ENCODE measurements around the gene GPR65. TPM values are rescaled to one million over a fixed set of nuclear protein-coding genes. Genes with fewer than 3 reads are reported as not detected.

GPR65 gene
- total RNA-seq, 1 experiment from 2014 or later = 0.24 TPM

DNA sequence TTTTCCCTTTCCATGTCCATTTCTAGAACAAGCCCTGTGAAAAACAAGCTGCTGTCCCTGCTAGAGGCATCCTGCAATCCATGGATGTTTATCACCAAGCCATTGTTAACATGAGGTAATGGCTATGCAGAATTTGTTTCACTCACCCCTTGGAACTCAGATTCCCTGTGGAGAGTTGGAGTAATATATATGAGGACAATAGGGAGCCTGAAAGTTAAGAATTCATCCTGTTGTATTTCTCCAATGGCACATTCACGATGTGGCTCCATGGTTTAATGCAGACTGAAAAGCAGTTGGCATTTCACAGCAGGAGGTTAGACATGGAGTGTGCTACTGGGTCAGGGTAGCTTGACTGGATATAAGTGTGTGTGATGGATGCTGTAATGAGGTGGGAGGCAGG lies 32.4 kb downstream of the GPR65 start:
- no peak for DNase-seq (ENCODE audit: low read depth)

DNA sequence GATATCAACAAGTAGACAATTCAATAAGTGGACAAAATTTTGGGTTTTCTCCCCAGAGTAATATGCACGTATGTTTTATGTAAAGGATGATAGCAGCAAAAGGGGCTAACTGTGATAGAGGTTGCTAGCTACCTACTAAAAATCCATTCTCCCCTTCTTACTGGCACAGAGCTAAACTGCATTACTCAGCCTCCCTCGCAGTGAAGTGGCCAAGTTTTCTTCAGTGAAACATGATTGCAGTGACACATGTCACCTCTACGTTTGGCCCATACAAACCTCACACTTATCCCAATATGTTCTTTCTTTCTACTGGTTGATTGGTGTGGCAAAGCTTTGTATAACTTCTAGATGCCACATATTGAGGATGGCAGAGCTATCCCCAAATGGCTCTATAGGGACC lies 34.3 kb downstream of the GPR65 start:
- no peak for DNase-seq (ENCODE audit: low read depth)

DNA sequence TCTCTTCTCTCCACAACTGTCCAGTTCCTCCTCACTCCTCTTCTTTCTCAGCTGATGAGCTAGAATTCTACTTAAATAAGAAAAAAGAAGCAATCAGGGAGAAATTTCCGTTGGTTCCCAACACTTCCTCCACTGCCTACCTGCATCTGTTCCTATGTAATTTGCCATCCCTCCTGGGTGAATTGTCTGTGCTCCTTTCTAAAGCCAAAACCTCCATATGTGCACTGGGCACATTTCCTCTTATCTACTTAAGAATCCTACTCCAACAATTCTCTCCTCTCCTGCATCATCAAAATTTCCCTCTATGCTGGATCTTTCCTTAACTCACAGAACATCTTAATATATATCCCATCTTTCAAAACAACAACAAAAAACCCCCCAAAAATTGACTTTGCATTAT lies 35.2 kb downstream of the GPR65 start:
- DNase-seq (ENCODE audit: low read depth) = no peak

DNA sequence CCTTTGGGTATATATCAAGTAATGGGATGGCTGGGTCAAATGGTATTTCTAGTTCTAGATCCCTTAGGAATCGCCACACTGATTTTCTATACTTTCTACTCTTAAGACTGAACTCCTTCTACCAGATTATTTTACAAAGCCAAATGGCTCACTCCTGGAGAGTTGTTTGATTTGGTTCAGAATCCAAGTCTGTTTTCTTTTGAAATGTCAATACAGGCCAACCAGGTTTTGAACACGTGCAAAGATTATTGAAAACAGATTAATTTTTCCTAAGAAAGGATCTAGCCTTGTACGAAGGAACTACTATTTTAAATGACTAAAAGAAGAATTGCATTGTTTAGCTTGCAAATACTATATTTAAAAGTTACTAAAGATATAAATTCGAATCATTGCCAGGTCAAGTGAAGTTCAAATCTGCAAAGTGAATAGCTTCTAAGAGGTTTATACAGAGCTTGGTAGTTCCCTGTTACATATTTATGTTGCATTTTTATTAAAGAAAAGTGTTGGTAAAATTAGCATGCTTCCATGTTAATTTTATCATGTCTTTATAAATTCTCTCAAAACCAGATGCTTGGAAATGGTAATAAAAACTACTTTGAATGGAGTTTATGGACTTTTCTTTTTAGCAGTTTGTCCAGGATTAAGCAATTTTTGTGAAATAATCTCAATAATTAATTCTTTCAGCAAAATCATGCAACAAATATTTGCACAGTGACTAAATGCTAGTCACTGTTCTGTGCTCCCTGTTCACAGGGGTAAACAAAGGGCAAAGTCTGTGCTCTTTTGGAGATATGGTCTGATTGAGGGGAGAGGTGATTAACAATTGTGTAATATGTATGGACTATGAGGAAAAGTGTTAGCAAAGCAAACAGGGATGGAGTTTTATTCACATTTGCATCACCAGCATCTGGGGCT lies 38.9 kb downstream of the GPR65 start:
- DNase-seq (ENCODE audit: low read depth) = no peak

DNA sequence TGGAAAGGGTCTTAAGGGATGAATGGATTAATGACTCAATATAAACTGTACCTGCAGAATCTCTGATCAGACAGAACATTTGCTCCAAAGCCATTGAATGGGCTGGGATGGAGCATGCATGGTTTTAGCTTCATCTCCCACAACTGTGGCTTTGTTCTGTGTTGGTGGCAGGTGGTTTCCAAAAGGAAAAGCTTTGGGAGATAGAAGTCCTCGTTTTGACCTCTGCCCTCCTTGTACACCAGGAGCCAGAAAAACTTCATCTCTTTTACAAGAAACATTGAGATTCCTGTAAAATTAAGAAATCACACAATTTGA lies 39.5 kb downstream of the GPR65 start:
- DNase-seq (ENCODE audit: low read depth) = no peak

DNA sequence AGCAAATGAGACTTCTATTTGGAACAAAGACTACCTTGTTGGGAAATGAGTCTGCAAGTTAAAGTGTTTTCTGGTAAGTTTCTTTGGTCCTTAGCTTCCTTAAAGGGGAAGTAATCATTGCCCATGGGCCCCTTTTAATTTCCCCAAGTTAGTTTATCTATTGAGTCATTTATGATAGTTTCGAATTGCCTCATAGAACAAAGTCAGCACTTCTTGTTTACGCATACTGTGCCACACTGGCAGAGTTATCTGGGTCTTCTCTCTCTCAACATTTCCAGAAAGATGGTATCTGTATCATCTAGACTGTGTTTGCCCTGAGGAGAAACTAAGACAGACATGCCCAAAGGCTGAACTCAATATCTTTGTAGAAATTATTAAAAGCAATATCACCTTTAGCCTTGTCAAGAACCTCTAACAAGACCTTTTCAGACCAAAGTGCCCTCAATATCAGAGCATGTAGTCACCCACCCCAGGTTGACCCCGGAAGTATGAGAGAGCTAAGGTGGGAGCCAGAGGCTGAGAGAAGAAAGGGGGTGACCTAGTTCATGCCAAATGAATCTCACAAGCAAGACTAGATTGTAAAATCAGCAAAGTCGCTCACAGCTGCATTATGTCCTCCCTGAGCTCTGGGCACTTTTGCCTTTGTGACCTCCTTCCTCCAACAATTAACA lies 40.0 kb downstream of the GPR65 start:
- DNase-seq (ENCODE audit: low read depth) = no peak

DNA sequence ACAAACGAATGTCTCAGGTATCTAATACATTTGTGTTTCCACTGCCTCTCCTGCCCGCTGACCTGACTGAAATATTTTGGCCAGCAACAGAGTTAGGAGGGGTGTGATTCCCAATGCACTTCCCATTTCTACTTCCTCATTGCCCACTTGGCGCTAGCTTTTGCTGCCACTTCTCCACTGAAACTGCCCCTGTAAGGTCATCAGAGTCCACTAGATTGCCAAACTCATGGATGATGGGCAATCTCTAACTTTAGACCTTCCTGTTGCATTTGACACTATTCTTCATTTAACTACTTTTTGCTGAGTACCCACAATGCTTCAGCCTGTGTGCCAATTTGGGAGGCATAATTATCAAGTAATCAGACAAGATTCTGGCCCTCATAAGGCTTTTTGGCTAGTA lies 40.8 kb downstream of the GPR65 start:
- DNase-seq (ENCODE audit: low read depth) = no peak

DNA sequence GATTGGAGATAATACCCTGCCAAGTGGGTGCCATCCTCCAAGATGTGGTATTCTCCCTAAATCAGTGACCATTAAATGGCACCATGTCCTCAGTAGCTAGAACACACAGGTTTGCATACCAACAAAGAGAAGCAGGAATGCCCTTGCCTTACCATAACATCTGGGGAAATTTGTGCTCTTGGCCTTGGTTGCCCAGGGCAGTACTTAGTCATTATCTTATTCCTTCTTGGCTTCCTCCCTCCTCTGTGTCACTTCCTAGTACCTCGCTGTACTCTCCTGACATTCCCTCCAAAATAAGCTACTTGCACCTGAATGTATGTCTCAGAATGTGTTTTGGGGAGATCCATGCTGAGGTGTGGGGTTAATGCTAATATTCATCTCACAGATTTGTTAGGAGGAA lies 43.4 kb downstream of the GPR65 start:
- DNase-seq (ENCODE audit: low read depth) = no peak

DNA sequence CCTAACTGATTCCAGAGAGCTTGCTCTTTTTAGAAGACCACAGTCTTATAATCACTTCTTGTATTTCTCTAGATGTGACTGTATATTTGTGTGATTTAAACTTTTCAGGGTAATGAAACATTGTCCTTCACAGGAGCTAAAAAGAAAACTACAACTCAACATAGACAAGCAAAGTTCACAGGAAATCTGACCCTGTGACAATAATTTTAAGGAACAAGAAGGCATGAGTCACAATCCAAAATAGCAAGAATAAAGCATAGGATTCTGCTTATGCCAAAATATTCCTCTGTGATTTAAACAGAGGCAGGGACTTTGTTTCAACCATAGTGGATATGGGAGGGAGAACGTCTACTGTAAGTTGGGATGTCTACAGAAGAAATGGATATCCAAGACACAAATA lies 44.3 kb downstream of the GPR65 start:
- no peak for DNase-seq (ENCODE audit: low read depth)

DNA sequence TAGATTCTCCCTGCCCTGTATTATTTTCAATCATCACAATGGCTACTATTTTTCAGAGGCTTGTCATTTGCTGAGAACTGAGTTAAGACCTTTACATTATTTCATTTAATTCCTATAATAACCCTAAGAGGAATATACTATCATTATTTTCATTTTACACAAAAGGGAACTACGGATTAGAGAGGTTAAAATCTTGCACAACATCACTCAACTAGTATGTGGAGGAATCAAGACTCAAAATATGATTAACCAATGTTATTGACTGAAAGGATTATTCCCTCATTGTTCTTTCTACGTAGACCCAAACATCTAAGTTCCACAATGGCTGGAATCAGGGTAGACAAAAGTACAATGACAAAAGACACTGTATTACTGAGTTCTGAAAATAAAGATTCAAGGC lies 45.0 kb downstream of the GPR65 start:
- DNase-seq (ENCODE audit: low read depth) = no peak

DNA sequence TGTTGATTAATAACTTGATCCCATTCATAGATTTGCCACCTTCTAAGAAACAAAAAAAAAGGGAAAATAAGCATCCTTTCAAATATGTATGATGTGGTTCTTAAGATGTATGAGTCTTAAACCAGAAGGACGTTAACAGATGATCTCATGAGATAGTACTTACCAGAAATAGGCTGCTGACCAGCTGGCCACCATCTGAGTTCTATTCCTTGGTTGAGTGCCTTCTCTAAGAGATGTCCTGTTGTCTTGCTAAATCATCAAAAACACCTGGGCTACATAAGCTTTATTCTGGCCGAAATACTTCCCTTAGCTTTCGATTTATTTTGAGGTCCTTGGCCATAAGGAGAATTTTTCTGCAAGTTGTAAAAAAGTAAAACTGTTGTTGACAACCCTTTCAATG lies 55.6 kb downstream of the GPR65 start:
- no peak for DNase-seq (ENCODE audit: low read depth)

DNA sequence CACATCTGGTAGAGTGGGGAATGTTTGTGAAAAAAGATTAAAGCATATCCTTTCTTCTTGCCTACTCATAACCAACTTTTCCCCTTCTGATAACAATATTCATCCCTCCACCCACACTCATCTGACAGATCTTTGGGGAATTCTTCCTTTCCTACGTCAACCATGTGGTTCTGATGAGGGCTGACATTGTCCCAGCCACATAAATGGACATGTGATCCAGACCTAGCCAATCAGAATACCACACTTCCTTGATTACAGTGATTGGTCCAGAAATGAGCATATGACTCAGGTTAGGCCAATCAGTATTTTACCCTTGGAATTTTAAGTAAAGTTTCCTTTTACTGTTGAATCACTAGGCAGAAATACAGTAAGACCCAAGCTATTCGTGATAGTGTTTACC lies 58.9 kb downstream of the GPR65 start:
- DNase-seq (ENCODE audit: low read depth) = peak; percentile 1

Other genes with a start within 250 kb of the GPR65 start
- 10.8 and 14.8 TPM in 2 replicates for gene GALC, start 12.0 kb upstream of the GPR65 start, total RNA-seq (2014; rRNA removed; shearing (Covaris generic))